ENCODE data around the gene POLR2C. TPM values are rescaled to one million over a fixed set of nuclear protein-coding genes. Genes with fewer than 3 reads are reported as not detected.

The POLR2C gene
- total and polyA plus RNA-seq, 2 of the 13 experiments (the other 11 are each of a cell fraction or from before 2014, with no cell fraction given) = 104 to 216 TPM

GRCh38 chr16:57447186-57447962 lies 15.1 kb upstream of the POLR2C start, which contains the start of the genes CIAPIN1 and COQ9:
Gene CIAPIN1, minus strand, starts transcription at chr16:57447385. Its CDS starts 6,457 bp downstream, at chr16:57440928.
Gene COQ9, plus strand, starts transcription at chr16:57447479. Its CDS starts 27 bp downstream, at chr16:57447506.
- Histone ChIP-seq H3K4me1 (ENCODE audit: insufficient read depth, low read length) (peaks cover 46% of the 10 kb centered on the region), H3K9me3 (ENCODE audit: low read length) (no peaks in the 10 kb centered on the region), H3K36me3 (replicated peaks in 1 of 2; ENCODE audit: control insufficient read depth in 1 of 2, insufficient read depth in 2 of 2, low read length in 2 of 2) (peaks cover 8 to 18% of the 10 kb centered on the region in 2 experiments; a peak in 4 of 5 replicates), H3K4me2 (ENCODE audit: low read depth, low read length) (peak within 1 kb of the TSS; percentile 98), H3K27ac (ENCODE audit: extremely low read length, insufficient read depth, low read length) (peak within 1 kb of the TSS; percentile 76), H3K4me3 (replicated peaks in 1 of 3; ENCODE audit: insufficient read depth in 1 of 3, low read depth in 2 of 3, low read length in 3 of 3) (peak within 1 kb of the TSS; percentile 81 to 95 (median 90)), H3K79me2 (ENCODE audit: insufficient read depth, low read length) (peaks cover 24% of the 10 kb centered on the region), H3K9ac (ENCODE audit: insufficient read depth, low read depth, low read length) (peak within 1 kb of the TSS; percentile 97), H2AFZ (ENCODE audit: low read length) (no peak within 1 kb of the TSS), H3K27me3 (ENCODE audit: control insufficient read depth in 1 of 2, insufficient read depth in 2 of 2, low read length in 2 of 2) (no peaks in the 10 kb centered on the region; a peak in 1 of 5 replicates), H4K20me1 (ENCODE audit: insufficient read depth, low read length) (no peaks in the 10 kb centered on the region)
- TSS peak; percentile 68 for BruUV-seq (replicated peaks)
- POLR2A ChIA-PET = interaction anchor here (0.5 to 3.8 kb wide), 38 partner anchors 9 to 1012 kb away, joined by 3 to 55 read pairs (median 5); partner anchors contain the start of genes CFAP20, CX3CL1, DOK4 and KATNB1
- FAIRE-seq = peak; percentile 8
- CTCF ChIA-PET (ENCODE audit: low intra/inter-chr PET ratio, low total read pairs) = no interaction called here
- DNase-seq (ENCODE audit: low spot score) = peak; percentile 92
- in situ Hi-C loops (cut with HindIII; ENCODE audit: extremely low pct_ligation_motif_present, low pct_unique_long_range_greater_than_20kb) (no loop called here), intact Hi-C loops (cut with micrococcal nuclease; ENCODE audit: unreplicated experiment) (loop anchor here (2.0 kb wide), 1 partner anchor 29 kb away; no protein-coding TSS in a partner anchor)
- peak; percentile 99 for ATAC-seq
- under 1% methylated on average over 41 of the region's 68 CpGs for WGBS (ENCODE audit: low lambda C conversion rate)
- TF ChIP-seq TCF12 (IDR thresholded peaks at IDR 0.05) = no peak
- peak; percentile 84 for TF ChIP-seq TCF12 (CRISPR knock-in tag; IDR thresholded peaks at IDR 0.05)
- no peak for TF ChIP-seq ZNF264 (CRISPR knock-in tag; IDR thresholded peaks at IDR 0.05)
- peak; percentile 79; the same call in 1 of the 2 replicates for TF ChIP-seq YEATS4 (CRISPR knock-in tag; IDR thresholded peaks at IDR 0.05; ENCODE audit: borderline replicate concordance)
- TF ChIP-seq BRD4 (CRISPR knock-in tag; IDR thresholded peaks at IDR 0.05) = peak; percentile 97
- no peak for TF ChIP-seq DDIT3 (CRISPR knock-in tag; IDR thresholded peaks at IDR 0.05)
- peak; percentile 96 for TF ChIP-seq ZNF546 (CRISPR knock-in tag; conservative IDR thresholded peaks at IDR 0.05)
- TF ChIP-seq ZBTB14 (CRISPR knock-in tag; IDR thresholded peaks at IDR 0.05) = peak; percentile 64; the same call in 1 of the 2 replicates
- TF ChIP-seq SMARCE1 (IDR thresholded peaks at IDR 0.05; ENCODE audit: borderline replicate concordance) = no peak
- TF ChIP-seq MTF1 (CRISPR knock-in tag; IDR thresholded peaks at IDR 0.05) = no peak; the same call in 1 of the 2 replicates
- peak; percentile 96; the same call in 1 of the 2 replicates for TF ChIP-seq ZSCAN31 (CRISPR knock-in tag; IDR thresholded peaks at IDR 0.05; ENCODE audit: low read depth)
- no peak for TF ChIP-seq ZNF326 (CRISPR knock-in tag; IDR thresholded peaks at IDR 0.05; ENCODE audit: borderline replicate concordance)
- TF ChIP-seq NFIB (CRISPR knock-in tag; IDR thresholded peaks at IDR 0.05; ENCODE audit: borderline replicate concordance) = no peak
- TF ChIP-seq ZFP37 (CRISPR knock-in tag; IDR thresholded peaks at IDR 0.05; ENCODE audit: borderline replicate concordance) = peak; percentile 67
- peak; percentile 99 for TF ChIP-seq GABPB1 (CRISPR knock-in tag; IDR thresholded peaks at IDR 0.05)
- no peak for TF ChIP-seq ZNF260 (CRISPR knock-in tag; IDR thresholded peaks at IDR 0.05; ENCODE audit: borderline replicate concordance, low read depth)
- TF ChIP-seq ZMAT5 (CRISPR knock-in tag; IDR thresholded peaks at IDR 0.05; ENCODE audit: borderline replicate concordance, low read depth) = no peak
- TF ChIP-seq GMEB2 (CRISPR knock-in tag; IDR thresholded peaks at IDR 0.05; ENCODE audit: low read depth) = peak; percentile 98
- TF ChIP-seq POGK (CRISPR knock-in tag; conservative IDR thresholded peaks at IDR 0.05) = peak; percentile 92; the same call in 1 of the 2 replicates
